Endometrium (tissue), 2 donors: ENCODE measurements around the gene ATP13A4.

ENCODE experiments used
- FAIRE-seq: peaks from 2 replicates; lab custom pipeline; 2012; peaks lifted over from hg19 to GRCh38; lab: Jason Lieb, UNC
- donor health status: control.
- donor health status: control.

ATP13A4 gene

DNA sequence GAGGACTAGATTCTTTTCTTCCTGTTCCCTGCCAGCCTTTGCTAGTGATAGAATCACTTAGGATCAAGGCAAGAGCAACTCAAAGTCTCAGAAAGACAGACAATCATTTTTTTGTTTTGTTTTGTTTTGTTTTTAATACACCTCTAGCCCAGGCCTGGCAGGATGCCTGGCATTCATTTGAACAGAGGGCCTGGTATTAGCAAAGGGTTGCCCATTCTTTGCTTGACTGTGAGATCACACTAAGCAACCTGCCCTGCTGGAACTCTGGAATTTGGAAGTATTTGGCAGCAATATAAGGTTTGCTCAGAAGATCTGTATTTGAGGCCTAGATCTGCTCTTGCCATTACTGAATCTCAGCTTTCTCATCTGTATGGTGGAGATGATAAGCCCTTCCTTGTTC lies 154.4 kb downstream of the ATP13A4 start:
- FAIRE-seq = no peak

- FAIRE-seq = no peak
Measured at GRCh38 chr3:193396451-193397244, 158.0 kb downstream of the ATP13A4 start.

- FAIRE-seq = no peak
Measured at GRCh38 chr3:193391902-193392301, 162.8 kb downstream of the ATP13A4 start.

DNA sequence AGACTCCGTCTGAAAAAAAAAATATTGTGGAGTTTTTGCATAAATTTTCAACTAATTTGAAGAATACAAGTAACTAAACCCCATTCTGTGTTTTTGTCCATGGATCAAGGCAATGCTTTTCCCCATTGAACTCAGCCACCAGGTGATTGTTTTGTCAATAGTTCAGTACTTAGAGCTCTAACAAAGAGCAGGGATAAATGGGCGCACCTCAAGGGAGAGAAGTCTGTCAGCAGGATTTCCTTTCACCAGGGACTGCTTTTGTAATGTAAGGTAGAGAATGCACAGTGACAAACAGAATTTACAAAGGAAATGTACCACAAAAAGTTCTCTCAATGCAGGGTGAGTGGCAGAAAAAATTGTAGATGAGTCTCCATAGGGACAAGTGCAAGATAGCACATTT lies 165.4 kb downstream of the ATP13A4 start:
- no peak for FAIRE-seq

DNA sequence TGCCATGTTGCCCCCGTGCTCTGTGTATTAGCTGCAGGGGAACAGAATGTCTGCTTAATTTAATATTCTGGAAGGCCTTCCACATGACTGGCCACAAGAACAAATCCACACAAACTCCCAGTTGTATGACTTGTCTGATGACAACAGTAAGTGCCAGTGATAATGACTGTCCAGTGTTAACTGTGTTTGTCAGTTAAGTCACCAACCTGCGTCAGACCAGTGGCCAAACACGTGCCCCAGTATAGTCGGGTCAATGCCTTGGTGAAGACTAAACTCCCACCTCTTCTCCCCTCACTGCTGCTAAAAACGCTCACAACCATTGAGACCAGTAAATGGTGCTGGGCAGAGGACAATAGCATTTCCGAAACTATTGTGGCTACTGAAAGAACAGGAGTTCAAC lies 166.3 kb downstream of the ATP13A4 start:
- no peak for FAIRE-seq

GRCh38 chr3:193387596-193387995 lies 167.1 kb downstream of the ATP13A4 start:
- FAIRE-seq = no peak

DNA sequence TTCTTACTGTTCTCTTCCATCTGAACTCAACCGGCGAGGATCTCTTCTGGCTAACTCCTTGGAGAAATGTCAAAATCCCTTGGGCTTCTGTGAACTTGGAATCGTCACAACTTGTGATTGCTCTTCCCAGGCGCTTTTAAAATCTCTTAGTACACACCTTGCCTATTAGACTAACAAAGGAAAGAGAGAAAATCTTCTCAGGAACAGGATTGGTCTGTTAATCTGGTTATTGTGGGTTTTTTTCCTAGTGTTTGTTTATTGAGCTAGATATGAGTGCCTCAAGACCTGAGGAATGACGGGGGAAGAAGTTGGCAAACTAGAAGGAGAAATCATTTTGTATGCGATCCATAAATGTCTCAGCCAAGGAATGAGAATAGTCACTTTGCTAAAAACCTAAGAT lies 176.0 kb downstream of the ATP13A4 start, which contains the start of gene ATP13A5:
ATP13A5 (minus strand) TSS at position 48 of the 400 bp plus-strand sequence; CDS start at position 20, 28 bp downstream.
- FAIRE-seq = no peak

- no peak for FAIRE-seq
Measured at GRCh38 chr3:193377591-193377990, 177.1 kb downstream of the ATP13A4 start.

- no peak for FAIRE-seq
Measured at GRCh38 chr3:193375614-193376013, 179.1 kb downstream of the ATP13A4 start.

- FAIRE-seq = no peak
Measured at GRCh38 chr3:193372783-193373182, 181.9 kb downstream of the ATP13A4 start.

DNA sequence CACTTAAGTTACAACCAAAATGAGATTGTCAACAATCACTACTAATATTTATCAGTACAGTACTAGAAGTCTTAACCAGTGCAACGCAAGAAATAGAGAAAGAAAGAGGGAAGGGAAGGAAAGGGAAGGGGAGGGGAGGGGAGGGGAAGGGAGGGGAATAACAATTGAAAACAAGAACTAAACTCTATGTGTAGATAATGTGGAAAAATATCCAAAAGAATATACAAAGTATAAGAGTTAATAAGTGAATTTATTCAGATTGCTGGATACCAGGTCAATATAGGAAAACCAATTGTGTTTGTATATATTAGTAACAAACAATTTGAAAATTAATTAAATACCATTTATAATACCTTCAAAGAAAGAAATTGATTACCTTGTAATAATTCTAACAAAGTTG lies 186.8 kb downstream of the ATP13A4 start:
- no peak for FAIRE-seq

GRCh38 chr3:193357291-193357690 lies 197.4 kb downstream of the ATP13A4 start:
- FAIRE-seq = no peak

DNA sequence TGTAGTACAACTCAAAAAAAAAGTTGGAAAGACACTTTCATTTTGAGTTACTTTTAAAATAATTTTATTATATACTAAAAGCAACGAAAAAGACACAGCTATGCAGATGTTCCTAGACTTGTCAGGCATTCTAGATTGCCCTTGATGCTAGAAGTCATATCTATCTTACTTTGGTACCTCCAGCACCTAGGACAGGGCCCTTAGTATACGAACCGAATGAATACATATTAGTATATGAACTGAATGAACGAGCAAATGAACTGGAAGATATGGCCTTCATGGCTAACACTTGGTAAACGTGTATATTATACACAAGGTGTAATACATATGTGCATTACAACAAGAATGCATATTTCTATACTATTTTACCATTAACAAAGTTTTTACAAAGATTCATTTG lies 200.3 kb downstream of the ATP13A4 start:
- FAIRE-seq = no peak
